HepG2 (cell line): ENCODE data around the gene ADPRM. TPM values are rescaled to one million over a fixed set of nuclear protein-coding genes. Genes with fewer than 3 reads are reported as not detected.

Source experiments
- ELF3 ChIP-seq: IDR thresholded peaks from 2 replicates; pipeline ENCODE4 v1.6.1; 2016; ENCODE audit warnings: missing genetic modification reagents, missing compliant biosample characterization
- GLI4 ChIP-seq: sonication (generic); formaldehyde crosslinking; IDR thresholded peaks from 2 replicates; pipeline ENCODE4 v1.5.1; 2020; ENCODE audit warnings: missing genetic modification reagents, mild to moderate bottlenecking, moderate library complexity, borderline replicate concordance
- IRX3 ChIP-seq: sonication (generic); formaldehyde crosslinking; IDR thresholded peaks from 2 replicates; pipeline ENCODE4 v1.8.1; 2023; ENCODE audit warnings: mild to moderate bottlenecking, low read depth, missing genetic modification reagents, borderline replicate concordance
- KLF13 ChIP-seq: sonication (generic); formaldehyde crosslinking; IDR thresholded peaks from 2 replicates; pipeline ENCODE4 v1.4.0; 2020; ENCODE audit warnings: mild to moderate bottlenecking, missing genetic modification reagents
- MAFG ChIP-seq: sonication (generic); formaldehyde crosslinking; IDR thresholded peaks from 2 replicates; pipeline ENCODE4 v1.5.1; 2020; ENCODE audit warnings: mild to moderate bottlenecking, missing genetic modification reagents
- ONECUT2 ChIP-seq: sonication (generic); formaldehyde crosslinking; IDR thresholded peaks from 2 replicates; pipeline ENCODE4 v1.4.0; 2020; ENCODE audit warnings: missing genetic modification reagents
- SETDB1 ChIP-seq: sonication (generic); formaldehyde crosslinking; IDR thresholded peaks from 2 replicates; pipeline ENCODE4 v1.5.1; 2020; ENCODE audit warnings: missing genetic modification reagents, mild to moderate bottlenecking, borderline replicate concordance
- SNAI1 ChIP-seq: sonication (generic); formaldehyde crosslinking; IDR thresholded peaks from 2 replicates; pipeline ENCODE4 v1.5.0; 2020; ENCODE audit warnings: mild to moderate bottlenecking, missing genetic modification reagents, borderline replicate concordance
- SNAPC2 ChIP-seq: sonication (generic); formaldehyde crosslinking; IDR thresholded peaks from 2 replicates; pipeline ENCODE4 v1.8.1; 2022; ENCODE audit warnings: mild to moderate bottlenecking, missing genetic modification reagents
- ZBTB7B ChIP-seq: sonication (generic); formaldehyde crosslinking; IDR thresholded peaks from 2 replicates; pipeline ENCODE4 v1.4.0; 2020; ENCODE audit warnings: missing genetic modification reagents
- ZMYM2 ChIP-seq: sonication (generic); formaldehyde crosslinking; IDR thresholded peaks from 2 replicates; pipeline ENCODE4 v1.8.0; 2022; ENCODE audit warnings: mild to moderate bottlenecking, missing genetic modification reagents
- ZNF263 ChIP-seq: sonication (generic); formaldehyde crosslinking; IDR thresholded peaks from 2 replicates; pipeline ENCODE4 v1.4.0; 2020; ENCODE audit warnings: missing genetic modification reagents
- ZNF3 ChIP-seq: IDR thresholded peaks from 2 replicates; pipeline ENCODE4 v1.7.0; 2017; ENCODE audit warnings: inconsistent platforms
- ZNF337 ChIP-seq: sonication (generic); formaldehyde crosslinking; IDR thresholded peaks from 2 replicates; pipeline ENCODE4 v1.5.1; 2020; ENCODE audit warnings: missing genetic modification reagents, low read depth, mild to moderate bottlenecking, borderline replicate concordance
- ZNF446 ChIP-seq: sonication (generic); formaldehyde crosslinking; IDR thresholded peaks from 2 replicates; pipeline ENCODE4 v1.5.0; 2020; ENCODE audit warnings: mild to moderate bottlenecking, missing genetic modification reagents
- polyA plus RNA-seq, 8 experiments: library from polyadenylated mRNA; depleted of rRNA in 3 of 8; stranded (reverse) in 7 of 8; unstranded in 1 of 8; fragments of >200 nt; fragmentation: Illumina TruSeq in 4 of 8; extraction: Trizol in 4 of 8; gene quantifications; 2 replicates each; pipeline versions ENCODE4 v1.2.1 to v1.2.3, GENCODE V29; 2011 to 2016; ENCODE audit warnings: low read depth in 4 of 8, missing spikeins in 1 of 8, mixed read lengths in 1 of 8; ENCODE audit not compliant: insufficient read depth in 1 of 8
- total RNA-seq, 5 experiments: library from RNA; depleted of rRNA; stranded (reverse); fragments of >200 nt; fragmentation: Illumina TruSeq; extraction: Trizol; gene quantifications; 2 replicates each; pipeline ENCODE4 v1.2.3, GENCODE V29; 2016; ENCODE audit warnings: low read depth in 1 of 5
- TF ChIP-seq, protein P1 (sequence below): sonication (generic); formaldehyde crosslinking; conservative IDR thresholded peaks from 2 replicates; pipeline ENCODE4 v1.8.0; 2022; ENCODE audit warnings: mild to moderate bottlenecking, moderate library complexity, missing genetic modification reagents
- TF ChIP-seq, protein P2 (sequence below): IDR thresholded peaks from 2 replicates; pipeline ENCODE4 v1.6.1; 2012; ENCODE audit warnings: low read length, improper control_type of control experiment
- TF ChIP-seq, protein P3 (sequence below): IDR thresholded peaks from 2 replicates; pipeline ENCODE4 v1.6.1; 2016
- TF ChIP-seq, protein P4 (sequence below): sonication (generic); formaldehyde crosslinking; IDR thresholded peaks from 2 replicates; pipeline ENCODE4 v1.4.0; 2020; ENCODE audit warnings: mild to moderate bottlenecking, missing genetic modification reagents, borderline replicate concordance

The ADPRM gene
- total and polyA plus RNA-seq, 2 of the 13 experiments (the other 11 are each of a cell fraction or from before 2014, with no cell fraction given): 5.6 to 10.8 TPM

DNA sequence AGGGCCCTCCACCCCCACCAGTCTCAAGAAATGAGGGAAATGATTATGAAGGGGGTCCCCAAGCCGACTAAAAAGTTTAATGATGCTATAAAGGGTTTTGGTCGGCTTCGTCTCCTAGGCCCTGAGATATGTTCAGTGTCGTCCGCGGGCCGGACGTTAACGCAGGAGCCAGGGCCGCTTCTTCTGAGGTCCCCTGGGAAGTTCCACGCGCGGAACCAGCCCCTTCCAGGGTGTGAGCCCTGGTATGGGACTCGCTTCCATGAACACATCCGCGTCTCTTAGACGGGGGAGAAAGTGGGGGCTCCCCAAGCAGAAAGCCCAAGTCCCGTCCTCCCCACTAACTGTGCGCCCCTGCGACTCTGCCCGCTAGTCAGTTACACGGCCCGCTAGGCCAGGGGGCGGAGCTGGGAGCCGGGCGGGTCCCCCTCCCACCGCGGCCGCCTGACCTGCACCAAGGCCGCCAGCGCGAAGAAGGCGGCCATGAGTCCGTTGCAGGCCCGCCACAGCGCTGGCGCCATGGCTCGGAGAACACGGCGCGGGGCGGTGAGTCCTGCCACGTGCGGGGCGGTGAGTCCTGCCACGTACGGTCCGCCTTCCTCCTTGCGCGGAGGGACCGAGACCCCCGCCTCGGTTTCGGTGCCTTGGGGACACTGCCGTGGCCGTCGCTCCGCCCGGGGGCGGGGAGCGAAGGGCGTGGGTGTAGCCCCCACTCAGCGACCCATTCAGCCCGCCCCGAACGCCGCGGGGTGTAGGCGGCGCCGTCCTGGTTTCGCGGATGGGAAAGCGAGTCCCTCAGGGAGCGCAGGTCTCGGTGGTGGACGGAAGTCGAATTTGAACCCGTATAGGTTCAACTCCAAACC lies 32.2 kb downstream of the ADPRM start, which contains the start of gene TMEM220 (continued):
- TF ChIP-seq ELF3 (CRISPR knock-in tag) (no peak), ZNF3 (CRISPR knock-in tag) (no peak), IRX3 (peak; percentile 69; the same call in 1 of the 2 replicates), ZBTB7B (CRISPR knock-in tag) (peak; percentile 53; the same call in 1 of the 2 replicates), SETDB1 (CRISPR knock-in tag) (no peak), GLI4 (0 out of 2 replicates have a peak, but pooled peaks have one; percentile 60), ZNF446 (CRISPR knock-in tag) (0 out of 2 replicates have a peak, but pooled peaks have one; percentile 38), KLF13 (CRISPR knock-in tag) (no peak), MAFG (no peak), ZNF263 (peak; percentile 23; the same call in 1 of the 2 replicates), ONECUT2 (CRISPR knock-in tag) (no peak), SNAI1 (CRISPR knock-in tag) (no peak), ZNF337 (CRISPR knock-in tag) (no peak), ZMYM2 (CRISPR knock-in tag) (no peak), SNAPC2 (peak; percentile 26; the same call in 1 of the 2 replicates)
- TF ChIP-seq, protein P1, sequence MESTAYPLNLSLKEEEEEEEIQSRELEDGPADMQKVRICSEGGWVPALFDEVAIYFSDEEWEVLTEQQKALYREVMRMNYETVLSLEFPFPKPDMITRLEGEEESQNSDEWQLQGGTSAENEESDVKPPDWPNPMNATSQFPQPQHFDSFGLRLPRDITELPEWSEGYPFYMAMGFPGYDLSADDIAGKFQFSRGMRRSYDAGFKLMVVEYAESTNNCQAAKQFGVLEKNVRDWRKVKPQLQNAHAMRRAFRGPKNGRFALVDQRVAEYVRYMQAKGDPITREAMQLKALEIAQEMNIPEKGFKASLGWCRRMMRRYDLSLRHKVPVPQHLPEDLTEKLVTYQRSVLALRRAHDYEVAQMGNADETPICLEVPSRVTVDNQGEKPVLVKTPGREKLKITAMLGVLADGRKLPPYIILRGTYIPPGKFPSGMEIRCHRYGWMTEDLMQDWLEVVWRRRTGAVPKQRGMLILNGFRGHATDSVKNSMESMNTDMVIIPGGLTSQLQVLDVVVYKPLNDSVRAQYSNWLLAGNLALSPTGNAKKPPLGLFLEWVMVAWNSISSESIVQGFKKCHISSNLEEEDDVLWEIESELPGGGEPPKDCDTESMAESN (CRISPR knock-in tag): peak; percentile 61; the same call in 1 of the 2 replicates
- TF ChIP-seq, protein P2, sequence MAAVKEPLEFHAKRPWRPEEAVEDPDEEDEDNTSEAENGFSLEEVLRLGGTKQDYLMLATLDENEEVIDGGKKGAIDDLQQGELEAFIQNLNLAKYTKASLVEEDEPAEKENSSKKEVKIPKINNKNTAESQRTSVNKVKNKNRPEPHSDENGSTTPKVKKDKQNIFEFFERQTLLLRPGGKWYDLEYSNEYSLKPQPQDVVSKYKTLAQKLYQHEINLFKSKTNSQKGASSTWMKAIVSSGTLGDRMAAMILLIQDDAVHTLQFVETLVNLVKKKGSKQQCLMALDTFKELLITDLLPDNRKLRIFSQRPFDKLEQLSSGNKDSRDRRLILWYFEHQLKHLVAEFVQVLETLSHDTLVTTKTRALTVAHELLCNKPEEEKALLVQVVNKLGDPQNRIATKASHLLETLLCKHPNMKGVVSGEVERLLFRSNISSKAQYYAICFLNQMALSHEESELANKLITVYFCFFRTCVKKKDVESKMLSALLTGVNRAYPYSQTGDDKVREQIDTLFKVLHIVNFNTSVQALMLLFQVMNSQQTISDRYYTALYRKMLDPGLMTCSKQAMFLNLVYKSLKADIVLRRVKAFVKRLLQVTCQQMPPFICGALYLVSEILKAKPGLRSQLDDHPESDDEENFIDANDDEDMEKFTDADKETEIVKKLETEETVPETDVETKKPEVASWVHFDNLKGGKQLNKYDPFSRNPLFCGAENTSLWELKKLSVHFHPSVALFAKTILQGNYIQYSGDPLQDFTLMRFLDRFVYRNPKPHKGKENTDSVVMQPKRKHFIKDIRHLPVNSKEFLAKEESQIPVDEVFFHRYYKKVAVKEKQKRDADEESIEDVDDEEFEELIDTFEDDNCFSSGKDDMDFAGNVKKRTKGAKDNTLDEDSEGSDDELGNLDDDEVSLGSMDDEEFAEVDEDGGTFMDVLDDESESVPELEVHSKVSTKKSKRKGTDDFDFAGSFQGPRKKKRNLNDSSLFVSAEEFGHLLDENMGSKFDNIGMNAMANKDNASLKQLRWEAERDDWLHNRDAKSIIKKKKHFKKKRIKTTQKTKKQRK: no peak
- TF ChIP-seq, protein P3, sequence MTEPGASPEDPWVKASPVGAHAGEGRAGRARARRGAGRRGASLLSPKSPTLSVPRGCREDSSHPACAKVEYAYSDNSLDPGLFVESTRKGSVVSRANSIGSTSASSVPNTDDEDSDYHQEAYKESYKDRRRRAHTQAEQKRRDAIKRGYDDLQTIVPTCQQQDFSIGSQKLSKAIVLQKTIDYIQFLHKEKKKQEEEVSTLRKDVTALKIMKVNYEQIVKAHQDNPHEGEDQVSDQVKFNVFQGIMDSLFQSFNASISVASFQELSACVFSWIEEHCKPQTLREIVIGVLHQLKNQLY (CRISPR knock-in tag): no peak
- TF ChIP-seq, protein P4, sequence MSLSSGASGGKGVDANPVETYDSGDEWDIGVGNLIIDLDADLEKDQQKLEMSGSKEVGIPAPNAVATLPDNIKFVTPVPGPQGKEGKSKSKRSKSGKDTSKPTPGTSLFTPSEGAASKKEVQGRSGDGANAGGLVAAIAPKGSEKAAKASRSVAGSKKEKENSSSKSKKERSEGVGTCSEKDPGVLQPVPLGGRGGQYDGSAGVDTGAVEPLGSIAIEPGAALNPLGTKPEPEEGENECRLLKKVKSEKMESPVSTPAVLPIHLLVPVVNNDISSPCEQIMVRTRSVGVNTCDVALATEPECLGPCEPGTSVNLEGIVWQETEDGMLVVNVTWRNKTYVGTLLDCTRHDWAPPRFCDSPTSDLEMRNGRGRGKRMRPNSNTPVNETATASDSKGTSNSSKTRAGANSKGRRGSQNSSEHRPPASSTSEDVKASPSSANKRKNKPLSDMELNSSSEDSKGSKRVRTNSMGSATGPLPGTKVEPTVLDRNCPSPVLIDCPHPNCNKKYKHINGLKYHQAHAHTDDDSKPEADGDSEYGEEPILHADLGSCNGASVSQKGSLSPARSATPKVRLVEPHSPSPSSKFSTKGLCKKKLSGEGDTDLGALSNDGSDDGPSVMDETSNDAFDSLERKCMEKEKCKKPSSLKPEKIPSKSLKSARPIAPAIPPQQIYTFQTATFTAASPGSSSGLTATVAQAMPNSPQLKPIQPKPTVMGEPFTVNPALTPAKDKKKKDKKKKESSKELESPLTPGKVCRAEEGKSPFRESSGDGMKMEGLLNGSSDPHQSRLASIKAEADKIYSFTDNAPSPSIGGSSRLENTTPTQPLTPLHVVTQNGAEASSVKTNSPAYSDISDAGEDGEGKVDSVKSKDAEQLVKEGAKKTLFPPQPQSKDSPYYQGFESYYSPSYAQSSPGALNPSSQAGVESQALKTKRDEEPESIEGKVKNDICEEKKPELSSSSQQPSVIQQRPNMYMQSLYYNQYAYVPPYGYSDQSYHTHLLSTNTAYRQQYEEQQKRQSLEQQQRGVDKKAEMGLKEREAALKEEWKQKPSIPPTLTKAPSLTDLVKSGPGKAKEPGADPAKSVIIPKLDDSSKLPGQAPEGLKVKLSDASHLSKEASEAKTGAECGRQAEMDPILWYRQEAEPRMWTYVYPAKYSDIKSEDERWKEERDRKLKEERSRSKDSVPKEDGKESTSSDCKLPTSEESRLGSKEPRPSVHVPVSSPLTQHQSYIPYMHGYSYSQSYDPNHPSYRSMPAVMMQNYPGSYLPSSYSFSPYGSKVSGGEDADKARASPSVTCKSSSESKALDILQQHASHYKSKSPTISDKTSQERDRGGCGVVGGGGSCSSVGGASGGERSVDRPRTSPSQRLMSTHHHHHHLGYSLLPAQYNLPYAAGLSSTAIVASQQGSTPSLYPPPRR (CRISPR knock-in tag): no peak
